H1 (cell line): Measurements from ENCODE around the gene CHRNA3. TPM values are rescaled to one million over a fixed set of nuclear protein-coding genes. Genes with fewer than 3 reads are reported as not detected.

Source experiments
- RAD21 ChIP-seq, 2 experiments: IDR thresholded peaks in 1 of 2; conservative IDR thresholded peaks in 1 of 2; 2 replicates each; pipeline ENCODE4 v1.6.1; 2011; ENCODE audit warnings: low read depth in 2 of 2, low read length in 2 of 2, improper control_type of control experiment in 1 of 2, inconsistent platforms in 1 of 2, mild to moderate bottlenecking in 1 of 2, moderate library complexity in 1 of 2
- polyA plus RNA-seq, 7 experiments: library from polyadenylated mRNA; depleted of rRNA in 3 of 7; stranded (reverse) in 5 of 7; unstranded in 2 of 7; fragments of >200 nt in 5 of 7; fragments of 200-250 nt in 2 of 7; gene quantifications; 1 replicate in 5 of 7; 2 replicates in 1 of 7; 4 replicates in 1 of 7; pipeline versions ENCODE4 v1.2.1 to v1.2.3, GENCODE V29; 2011 to 2013; ENCODE audit warnings: missing spikeins in 2 of 7, mixed read lengths in 2 of 7
- total RNA-seq: library from RNA; stranded (reverse); fragmentation: NEBNext Ultra II Directional; extraction: Animal tissue kit (Norgen Biotek cat#: 25700); gene quantifications from 2 replicates; pipeline ENCODE4 v1.2.1, GENCODE V29; 2021

The CHRNA3 gene
- total and polyA plus RNA-seq, 2 of the 8 experiments (the other 6 are each of a cell fraction or from before 2014, with no cell fraction given) = 2.1 to 4.7 TPM

DNA sequence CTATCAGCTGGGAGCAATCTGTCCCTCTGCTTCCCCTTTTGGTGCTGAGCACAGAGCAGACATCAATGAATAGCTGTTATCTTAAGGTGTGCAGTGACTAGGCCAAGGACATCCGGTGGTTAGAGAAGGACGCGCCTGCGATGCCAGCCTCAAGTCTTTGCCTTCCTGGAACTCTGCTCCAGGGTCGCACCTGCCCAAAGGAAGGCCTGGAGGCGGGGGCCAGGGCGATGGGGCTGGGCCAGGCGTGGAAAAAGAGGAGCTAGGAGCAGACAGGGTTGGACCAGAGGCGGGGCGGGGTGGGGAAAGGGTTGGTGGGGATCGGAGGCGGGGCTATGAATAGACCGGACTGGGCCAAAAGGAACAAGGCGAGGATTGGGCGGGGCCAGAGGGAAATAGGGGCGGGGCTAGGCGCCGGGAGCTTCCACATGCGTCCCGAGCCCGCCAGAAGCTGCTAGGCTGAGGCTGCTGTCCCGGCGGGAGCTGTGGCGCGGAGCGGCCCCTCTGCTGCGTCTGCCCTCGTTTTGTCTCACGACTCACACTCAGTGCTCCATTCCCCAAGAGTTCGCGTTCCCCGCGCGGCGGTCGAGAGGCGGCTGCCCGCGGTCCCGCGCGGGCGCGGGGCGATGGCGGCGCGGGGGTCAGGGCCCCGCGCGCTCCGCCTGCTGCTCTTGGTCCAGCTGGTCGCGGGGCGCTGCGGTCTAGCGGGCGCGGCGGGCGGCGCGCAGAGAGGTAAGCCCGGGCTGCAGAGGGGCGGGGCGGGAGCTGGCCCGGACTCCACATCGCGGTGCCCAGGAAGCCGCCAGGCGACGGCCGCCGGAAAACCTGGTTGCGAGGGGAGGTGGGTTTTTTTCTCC is 55.5 kb downstream of the CHRNA3 start, which contains the start of gene CHRNA5 (continued):
- TF ChIP-seq RAD21 (IDR thresholded peaks at IDR 0.05 in 1 of 2, conservative IDR thresholded peaks at IDR 0.05 in 1 of 2; ENCODE audit: low read depth in 2 of 2, low read length in 2 of 2) = no peak
